Fibroblast of lung (primary cell): ENCODE measurements around the gene TFPI2.
"Not testable (repeated sequence)": the region's sequence is repeated elsewhere in the genome, so short reads cannot be mapped to it uniquely, and the experiment has no call there.

Experiments
- CTCF ChIP-seq, 2 donors: IDR thresholded peaks in 1 of 2; conservative IDR thresholded peaks in 1 of 2; 1 replicate in 1 of 2; 2 replicates in 1 of 2; pipeline ENCODE4 v1.5.1; 2011 to 2012; ENCODE audit warnings: low read length in 2 of 2, control low read depth in 1 of 2, inconsistent platforms in 1 of 2, low read depth in 1 of 2, mild to moderate bottlenecking in 1 of 2
- EZH2 ChIP-seq: IDR thresholded peaks from 2 replicates; pipeline ENCODE4 v1.5.1; 2012; ENCODE audit warnings: low read length, control low read depth, mild to moderate bottlenecking; ENCODE audit errors: missing control alignments

DNA sequence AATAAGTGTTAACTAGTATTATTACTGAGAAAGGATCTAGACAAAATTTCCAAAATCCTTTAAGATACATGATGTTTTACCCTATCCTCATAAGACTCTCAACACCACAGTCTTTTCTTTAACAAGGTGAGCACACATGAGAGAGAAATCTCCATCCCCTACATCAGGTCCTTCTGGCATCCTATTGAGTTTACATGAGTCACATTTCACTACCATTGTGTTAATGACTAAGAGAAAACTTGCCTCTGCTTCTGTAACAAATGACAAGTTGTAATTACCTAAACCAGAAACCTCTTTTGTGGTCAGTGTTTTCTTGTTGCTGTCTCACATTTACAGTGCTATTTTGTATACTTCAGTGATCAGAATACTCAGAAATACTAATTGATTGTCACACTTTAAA lies 21.1 kb upstream of the TFPI2 start:
- TF ChIP-seq CTCF (conservative IDR thresholded peaks at IDR 0.05 in 1 of 2, IDR thresholded peaks at IDR 0.05 in 1 of 2; ENCODE audit: low read depth in 1 of 2, low read length in 2 of 2); EZH2: not testable (repeated sequence)
